ENCODE results near the gene MPZ. TPM values are rescaled to one million over a fixed set of nuclear protein-coding genes. Genes with fewer than 3 reads are reported as not detected.

Gene MPZ
- total RNA-seq, 1 donor from 2014 or later, result 1.4 TPM

DNA sequence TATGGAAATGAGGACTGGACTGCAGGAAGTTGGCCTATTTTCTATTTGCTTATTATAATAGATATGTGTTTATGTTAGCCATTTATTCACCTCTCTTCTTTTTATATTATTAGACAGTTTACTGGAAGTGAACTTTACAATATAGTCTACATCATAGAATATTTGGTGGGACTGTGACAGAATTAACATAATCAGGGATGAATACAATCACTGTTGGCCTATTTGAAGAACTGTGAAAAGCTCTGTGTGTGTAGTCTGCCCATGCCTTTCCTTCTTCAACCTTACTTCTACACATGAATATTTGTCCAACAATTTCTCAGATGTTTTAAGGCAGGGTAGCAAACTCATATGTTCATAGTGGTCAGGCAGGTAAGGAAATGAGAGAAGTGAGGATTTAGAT lies 12.4 kb downstream of the MPZ start:
- no peaks in the 10 kb centered on the region for H3K36me3 Mint-ChIP-seq
- H3K9me3 Mint-ChIP-seq, result no peaks in the 10 kb centered on the region
- no peaks in the 10 kb centered on the region for H3K4me1 Mint-ChIP-seq
- TF ChIP-seq, protein P1, sequence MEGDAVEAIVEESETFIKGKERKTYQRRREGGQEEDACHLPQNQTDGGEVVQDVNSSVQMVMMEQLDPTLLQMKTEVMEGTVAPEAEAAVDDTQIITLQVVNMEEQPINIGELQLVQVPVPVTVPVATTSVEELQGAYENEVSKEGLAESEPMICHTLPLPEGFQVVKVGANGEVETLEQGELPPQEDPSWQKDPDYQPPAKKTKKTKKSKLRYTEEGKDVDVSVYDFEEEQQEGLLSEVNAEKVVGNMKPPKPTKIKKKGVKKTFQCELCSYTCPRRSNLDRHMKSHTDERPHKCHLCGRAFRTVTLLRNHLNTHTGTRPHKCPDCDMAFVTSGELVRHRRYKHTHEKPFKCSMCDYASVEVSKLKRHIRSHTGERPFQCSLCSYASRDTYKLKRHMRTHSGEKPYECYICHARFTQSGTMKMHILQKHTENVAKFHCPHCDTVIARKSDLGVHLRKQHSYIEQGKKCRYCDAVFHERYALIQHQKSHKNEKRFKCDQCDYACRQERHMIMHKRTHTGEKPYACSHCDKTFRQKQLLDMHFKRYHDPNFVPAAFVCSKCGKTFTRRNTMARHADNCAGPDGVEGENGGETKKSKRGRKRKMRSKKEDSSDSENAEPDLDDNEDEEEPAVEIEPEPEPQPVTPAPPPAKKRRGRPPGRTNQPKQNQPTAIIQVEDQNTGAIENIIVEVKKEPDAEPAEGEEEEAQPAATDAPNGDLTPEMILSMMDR (IDR thresholded peaks at IDR 0.05; ENCODE audit: unreplicated experiment), result no peak
- DNase-seq (ENCODE audit: low spot score in 2 of 2, unreplicated experiment in 2 of 2), result no peak
- H3K27ac Mint-ChIP-seq, result no peak overlapping the region
- no peaks in the 10 kb centered on the region for H3K27me3 Mint-ChIP-seq (ENCODE audit: low read depth)
- no peak overlapping the region for H3K4me3 Mint-ChIP-seq

DNA sequence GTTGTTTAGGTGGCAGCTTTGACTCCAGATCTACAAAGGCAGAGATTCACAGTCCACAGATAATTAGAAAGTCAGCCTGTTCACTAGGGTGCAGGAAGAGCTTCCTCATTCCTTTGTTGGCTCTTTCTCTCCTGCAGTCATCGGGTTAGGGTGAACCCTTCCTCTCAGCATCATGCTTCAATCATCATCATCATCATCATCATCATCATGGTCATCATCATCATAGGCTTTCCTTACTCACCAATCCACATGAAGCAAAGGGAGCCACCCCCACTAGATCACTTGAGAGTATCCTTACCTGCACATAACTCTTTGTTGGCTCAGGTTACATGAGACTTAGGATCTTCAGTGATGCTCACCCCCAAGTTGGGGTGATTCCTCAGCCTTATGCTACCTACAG lies 19.0 kb downstream of the MPZ start:
- Mint-ChIP-seq H3K4me1 (no peaks in the 10 kb centered on the region), H3K9me3 (no peaks in the 10 kb centered on the region), H3K27me3 (ENCODE audit: low read depth) (peaks cover 15% of the 10 kb centered on the region), H3K27ac (no peak overlapping the region), H3K4me3 (no peak overlapping the region), H3K36me3 (no peaks in the 10 kb centered on the region)
- TF ChIP-seq, protein P1 (IDR thresholded peaks at IDR 0.05; ENCODE audit: unreplicated experiment), result no peak
- DNase-seq (ENCODE audit: low spot score in 2 of 2, unreplicated experiment in 2 of 2), result no peak

DNA sequence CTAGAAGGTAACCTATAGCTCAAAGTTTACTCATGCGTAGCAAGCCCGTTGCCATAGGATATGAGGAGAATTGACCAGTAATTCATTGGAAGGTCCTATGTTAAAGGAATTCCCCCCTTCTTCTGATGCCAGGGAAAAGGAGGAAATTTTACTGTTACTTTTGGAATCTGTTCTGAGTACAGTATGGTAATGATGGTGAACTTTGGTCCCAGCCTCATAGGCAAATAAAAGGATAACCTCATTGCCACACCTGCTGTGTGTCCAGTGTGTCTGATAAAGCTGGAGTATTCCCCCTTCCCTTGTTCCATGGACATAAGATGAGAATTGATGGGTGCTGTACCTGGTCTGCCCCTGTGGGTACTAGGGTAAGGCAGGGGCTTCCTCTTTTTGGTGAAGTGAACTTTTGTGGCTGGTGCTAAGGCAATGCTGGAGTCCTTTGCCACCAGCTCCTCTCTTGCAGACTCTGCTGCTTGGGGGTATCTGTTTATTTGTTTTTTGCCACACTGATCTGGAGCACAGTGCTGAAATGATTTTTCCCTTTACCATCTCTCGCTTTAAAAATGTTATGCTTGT lies 22.2 kb downstream of the MPZ start:
- Mint-ChIP-seq H3K4me3 (no peak overlapping the region), H3K9me3 (no peaks in the 10 kb centered on the region), H3K4me1 (no peaks in the 10 kb centered on the region), H3K27me3 (ENCODE audit: low read depth) (peaks cover 45% of the 10 kb centered on the region), H3K36me3 (no peaks in the 10 kb centered on the region), H3K27ac (no peak overlapping the region)
- TF ChIP-seq, protein P1 (IDR thresholded peaks at IDR 0.05; ENCODE audit: unreplicated experiment), result no peak
- DNase-seq (ENCODE audit: low spot score in 2 of 2, unreplicated experiment in 2 of 2), result no peak

DNA sequence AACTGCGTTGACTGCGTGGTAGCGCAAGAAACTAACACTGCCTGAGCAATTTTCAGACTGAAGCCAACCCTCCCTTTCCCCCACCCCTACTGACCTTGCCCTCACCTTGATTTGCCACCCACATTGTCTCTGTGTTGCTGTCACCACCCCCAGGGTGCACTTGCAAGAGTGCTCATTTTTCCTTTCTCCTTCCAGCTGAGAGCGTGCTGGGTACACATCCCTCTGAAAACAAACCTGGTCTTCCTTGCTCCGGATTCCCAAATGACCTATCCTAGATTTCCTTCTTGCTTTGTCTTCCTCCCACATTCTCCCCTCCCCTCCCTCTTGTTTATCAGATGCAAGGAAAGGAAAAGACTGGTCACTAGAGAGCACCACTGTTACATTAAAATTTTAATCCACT lies 24.2 kb downstream of the MPZ start:
- no peaks in the 10 kb centered on the region for H3K9me3 Mint-ChIP-seq
- H3K4me3 Mint-ChIP-seq, result no peak overlapping the region
- no peaks in the 10 kb centered on the region for H3K36me3 Mint-ChIP-seq
- H3K4me1 Mint-ChIP-seq, result no peaks in the 10 kb centered on the region
- no peak overlapping the region for H3K27ac Mint-ChIP-seq
- TF ChIP-seq, protein P1 (IDR thresholded peaks at IDR 0.05; ENCODE audit: unreplicated experiment), result no peak
- peaks cover 48% of the 10 kb centered on the region for H3K27me3 Mint-ChIP-seq (ENCODE audit: low read depth)
- DNase-seq (ENCODE audit: low spot score in 2 of 2, unreplicated experiment in 2 of 2), result no peak

DNA sequence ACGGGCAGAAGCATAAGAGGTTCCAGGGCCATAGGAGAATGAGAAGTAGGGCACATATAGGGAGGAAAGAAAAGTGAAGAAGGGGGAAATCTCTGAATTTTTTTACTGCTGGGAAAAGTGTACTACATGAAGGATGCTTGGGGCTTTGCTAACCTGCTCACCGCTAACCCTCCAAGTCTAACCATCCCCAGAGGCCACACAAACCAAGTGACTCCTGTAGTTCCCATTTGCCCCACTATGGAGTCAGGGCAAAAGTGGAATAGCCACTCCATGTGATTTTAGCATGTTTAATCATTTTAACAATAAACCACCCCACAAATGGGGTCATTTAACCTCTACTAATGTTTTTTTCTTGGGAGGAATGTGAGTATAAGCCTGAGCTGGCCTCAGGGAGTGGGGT lies 24.7 kb downstream of the MPZ start:
- Mint-ChIP-seq H3K4me1 (no peaks in the 10 kb centered on the region), H3K4me3 (no peak overlapping the region), H3K27me3 (ENCODE audit: low read depth) (peaks cover 52% of the 10 kb centered on the region), H3K27ac (no peak overlapping the region), H3K9me3 (no peaks in the 10 kb centered on the region), H3K36me3 (no peaks in the 10 kb centered on the region)
- TF ChIP-seq, protein P1 (IDR thresholded peaks at IDR 0.05; ENCODE audit: unreplicated experiment), result no peak
- no peak for DNase-seq (ENCODE audit: low spot score in 2 of 2, unreplicated experiment in 2 of 2)

DNA sequence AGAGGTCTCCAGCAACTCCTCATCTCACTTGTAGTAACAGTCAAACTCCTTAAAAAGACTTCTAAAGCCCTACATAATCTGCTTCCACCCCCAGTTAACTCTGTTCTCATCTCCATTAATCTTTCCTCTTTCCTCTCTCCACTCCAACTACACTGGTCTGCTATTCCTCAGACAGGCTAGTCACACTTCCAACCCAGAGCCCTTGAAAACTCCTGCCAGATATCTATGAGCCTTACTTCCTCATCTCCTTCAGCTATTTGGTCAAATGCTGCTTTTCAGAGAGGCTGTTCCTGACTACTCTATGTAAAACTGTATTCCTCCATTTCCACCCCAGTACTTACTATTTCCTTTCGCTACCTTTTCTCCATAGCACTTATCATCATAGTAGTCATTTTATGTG lies 26.8 kb downstream of the MPZ start:
- Mint-ChIP-seq H3K27ac (no peak overlapping the region), H3K4me1 (no peaks in the 10 kb centered on the region), H3K27me3 (ENCODE audit: low read depth) (peaks cover 63% of the 10 kb centered on the region), H3K4me3 (no peak overlapping the region), H3K36me3 (no peaks in the 10 kb centered on the region), H3K9me3 (no peaks in the 10 kb centered on the region)
- no peak for DNase-seq (ENCODE audit: low spot score in 2 of 2, unreplicated experiment in 2 of 2)
- TF ChIP-seq, protein P1 (IDR thresholded peaks at IDR 0.05; ENCODE audit: unreplicated experiment), result no peak
